ENCODE measurements around the gene TMED4. TPM values are rescaled to one million over a fixed set of nuclear protein-coding genes. Genes with fewer than 3 reads are reported as not detected.

TMED4 gene
- total RNA-seq, 1 experiment from 2014 or later, result 62.4 TPM

GRCh38 chr7:44621750-44622103, 39.7 kb upstream of the TMED4 start:
- Histone ChIP-seq H3K4ac (ENCODE audit: low read depth, low read length) (no peak overlapping the region), H4K20me1 (ENCODE audit: control insufficient read depth, insufficient read depth, insufficient read length) (no peaks in the 10 kb centered on the region), H3K56ac (ENCODE audit: insufficient read length, low read depth, low read length) (no peak overlapping the region), H3K27ac (ENCODE audit: insufficient read length, low read depth, low read length) (no peak overlapping the region), H3K18ac (ENCODE audit: insufficient read length, low read depth, low read length) (no peak overlapping the region), H2AFZ (ENCODE audit: low read length) (no peak overlapping the region), H3K4me2 (ENCODE audit: insufficient read depth, insufficient read length, low read length) (no peak overlapping the region), H4K5ac (ENCODE audit: insufficient read length, low read depth, low read length) (no peak overlapping the region), H3K23ac (ENCODE audit: insufficient read length, low read depth, low read length) (no peak overlapping the region), H3T11ph (ENCODE audit: low read length) (no peak overlapping the region), H3K23me2 (ENCODE audit: insufficient read length, low read depth, low read length, poor library complexity, severe bottlenecking) (no peaks in the 10 kb centered on the region), H3K79me1 (ENCODE audit: insufficient read depth, low read depth, low read length, poor library complexity, severe bottlenecking) (no peaks in the 10 kb centered on the region), H3K4me1 (ENCODE audit: insufficient read depth, low read length) (no peaks in the 10 kb centered on the region), H3K9me3 (ENCODE audit: control insufficient read depth, low read depth, low read length) (no peaks in the 10 kb centered on the region), H3K27me3 (ENCODE audit: insufficient read depth, low read length) (no peaks in the 10 kb centered on the region), H2BK12ac (ENCODE audit: insufficient read length, low read depth, low read length) (no peak overlapping the region), H4K8ac (replicated peaks; ENCODE audit: insufficient read length, low read depth, low read length) (no peak overlapping the region), H3K9ac (ENCODE audit: extremely low read depth, insufficient read length, low read length) (no peak overlapping the region), H2BK120ac (ENCODE audit: low read depth, low read length, poor library complexity, severe bottlenecking) (no peak overlapping the region), H4K91ac (ENCODE audit: insufficient read length, low read depth, low read length) (no peak overlapping the region), H3K79me2 (ENCODE audit: insufficient read depth, low read length) (peaks cover 19% of the 10 kb centered on the region; the same call in 1 of the 2 replicates), H2BK15ac (ENCODE audit: low read depth, low read length) (no peak overlapping the region), H2AK5ac (ENCODE audit: insufficient read length, low read length) (no peak overlapping the region), H2BK5ac (ENCODE audit: insufficient read length, low read length) (no peak overlapping the region), H2BK20ac (ENCODE audit: low read depth, low read length, poor library complexity, severe bottlenecking) (no peak overlapping the region), H3K14ac (ENCODE audit: insufficient read depth, low read length) (no peak overlapping the region)
- no peaks in the 10 kb centered on the region for H3K9me3 Mint-ChIP-seq
- no CpG with 5 or more reads among the region's 5 CpGs for WGBS (ENCODE audit: extremely low coverage, insufficient read length, low lambda C conversion rate)
- H3K4me3 Mint-ChIP-seq, result no peak overlapping the region
- peak overlapping the region in 1 of 3 experiments; percentile 83; a peak in 2 of 7 replicates for H3K27ac Mint-ChIP-seq
- H3K36me3 Mint-ChIP-seq (ENCODE audit: insufficient read depth in 1 of 3, low read depth in 3 of 3), result peaks cover 2 to 22% (median 15%) of the 10 kb centered on the region in 3 experiments; a peak in 6 of 7 replicates
- TF ChIP-seq CTCF (conservative IDR thresholded peaks at IDR 0.05), result no peak
- no peaks in the 10 kb centered on the region; the same call in 1 of the 2 replicates for H3K27me3 Mint-ChIP-seq (ENCODE audit: low read depth)
- H3K4me1 Mint-ChIP-seq, result peaks cover 0 to 13% of the 10 kb centered on the region in 2 experiments; a peak in 3 of 4 replicates
- DNase-seq, result no peak
